ENCODE results near the gene FYB1.

Gene FYB1

DNA sequence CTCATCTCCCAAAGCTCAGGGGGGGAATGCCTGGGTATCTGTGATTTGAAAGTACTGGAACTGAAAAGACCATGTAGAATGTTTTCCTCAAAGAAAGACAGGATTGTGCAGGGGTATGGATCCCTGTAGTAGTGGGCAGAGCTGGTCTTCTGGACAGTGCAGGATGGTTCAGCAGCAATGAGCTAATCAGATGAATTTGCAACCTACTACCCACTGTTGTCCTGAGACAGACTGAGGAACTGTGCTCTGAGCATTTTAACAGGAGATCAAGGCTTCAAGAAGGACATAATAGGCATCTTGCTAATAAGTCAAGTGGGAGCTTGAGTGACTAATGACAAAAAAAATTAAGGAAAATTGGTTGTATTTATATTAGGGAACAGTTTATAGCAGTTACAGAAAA lies 61.7 kb downstream of the FYB1 start:
- no peak for DNase-seq

DNA sequence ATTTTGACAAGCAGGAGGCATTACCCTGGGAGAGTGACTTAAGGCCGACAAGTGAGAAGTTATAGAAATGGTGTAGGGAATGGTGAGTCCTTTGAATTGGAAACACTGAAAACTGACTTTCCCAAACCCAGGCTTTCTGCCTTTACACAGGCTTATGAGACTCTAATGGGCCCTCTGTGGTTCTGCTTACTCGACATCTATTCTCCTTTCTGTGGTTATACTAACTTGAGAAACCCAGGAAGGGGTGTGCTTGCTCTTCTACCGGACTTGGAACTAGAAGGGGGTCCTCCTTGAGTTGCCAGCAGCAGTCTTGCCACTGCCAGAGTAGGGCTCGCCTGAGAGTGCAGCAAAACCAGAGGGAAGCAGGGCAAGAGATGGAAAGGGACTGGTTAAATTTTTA lies 63.3 kb downstream of the FYB1 start:
- no peak for DNase-seq

DNA sequence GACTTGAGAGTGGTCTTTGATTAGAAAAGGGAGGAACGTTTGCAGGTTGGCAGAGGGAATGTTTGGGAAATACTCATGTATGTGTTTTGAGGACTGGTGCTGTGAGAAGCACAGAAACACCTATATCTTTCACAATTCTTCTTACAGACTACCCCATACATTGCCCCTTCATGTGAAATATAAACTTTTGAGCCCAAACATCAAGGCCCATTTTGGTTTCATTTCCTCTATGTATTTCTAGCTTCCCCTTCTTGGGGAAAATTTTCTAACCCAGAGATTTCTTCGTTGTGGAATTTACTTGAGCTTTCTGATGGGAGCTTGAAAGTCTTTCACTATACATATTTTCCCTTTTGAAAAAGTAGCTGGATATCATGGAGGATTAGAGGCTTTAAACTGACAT lies 67.6 kb downstream of the FYB1 start:
- no peak for DNase-seq

DNA sequence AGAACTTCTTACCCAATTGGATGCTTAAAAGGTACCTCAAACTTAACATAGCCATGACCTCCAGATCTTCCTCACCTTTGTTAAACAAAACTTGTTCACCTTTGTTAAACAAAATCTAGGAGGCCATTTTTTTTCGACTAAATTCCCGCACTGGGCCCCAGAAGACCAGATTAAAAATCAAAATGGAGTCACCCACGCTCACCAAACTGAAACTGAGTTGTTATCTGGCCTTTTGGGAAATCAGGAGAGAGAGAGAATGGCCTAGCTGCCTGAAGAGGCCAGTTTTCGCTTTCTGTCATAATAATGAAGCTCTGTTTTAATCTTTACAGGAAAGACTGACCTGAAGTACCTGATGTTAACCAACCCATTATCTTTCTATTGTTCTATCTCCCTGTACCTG lies 69.4 kb downstream of the FYB1 start:
- DNase-seq: no peak

DNA sequence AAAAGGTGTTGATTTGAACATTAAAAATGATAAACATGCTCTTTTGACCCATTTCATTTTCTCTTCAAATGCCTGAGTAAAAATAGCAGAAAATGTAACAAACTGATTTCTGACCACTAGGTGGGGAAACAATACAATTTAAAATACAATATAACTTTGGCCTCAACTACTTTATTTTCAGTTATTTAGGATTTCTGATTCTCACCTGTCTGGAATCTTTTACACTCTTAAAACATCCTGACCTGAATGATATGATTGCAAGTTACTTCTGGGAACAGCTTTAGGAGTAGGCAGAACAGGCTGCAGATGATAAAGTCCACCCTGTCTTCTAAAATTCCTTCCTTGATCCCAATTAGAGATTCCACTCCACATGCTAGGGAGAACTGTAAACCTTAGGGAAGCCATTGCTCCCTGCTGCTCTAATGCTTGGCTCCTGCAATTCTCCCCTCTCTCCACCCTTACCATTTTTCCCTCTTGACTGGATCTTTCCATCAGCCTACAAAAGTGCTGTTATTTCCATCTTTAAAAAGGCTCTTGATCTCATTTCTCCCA lies 70.3 kb downstream of the FYB1 start:
- peak in 1 of 5 donors; percentile 46 for DNase-seq

DNA sequence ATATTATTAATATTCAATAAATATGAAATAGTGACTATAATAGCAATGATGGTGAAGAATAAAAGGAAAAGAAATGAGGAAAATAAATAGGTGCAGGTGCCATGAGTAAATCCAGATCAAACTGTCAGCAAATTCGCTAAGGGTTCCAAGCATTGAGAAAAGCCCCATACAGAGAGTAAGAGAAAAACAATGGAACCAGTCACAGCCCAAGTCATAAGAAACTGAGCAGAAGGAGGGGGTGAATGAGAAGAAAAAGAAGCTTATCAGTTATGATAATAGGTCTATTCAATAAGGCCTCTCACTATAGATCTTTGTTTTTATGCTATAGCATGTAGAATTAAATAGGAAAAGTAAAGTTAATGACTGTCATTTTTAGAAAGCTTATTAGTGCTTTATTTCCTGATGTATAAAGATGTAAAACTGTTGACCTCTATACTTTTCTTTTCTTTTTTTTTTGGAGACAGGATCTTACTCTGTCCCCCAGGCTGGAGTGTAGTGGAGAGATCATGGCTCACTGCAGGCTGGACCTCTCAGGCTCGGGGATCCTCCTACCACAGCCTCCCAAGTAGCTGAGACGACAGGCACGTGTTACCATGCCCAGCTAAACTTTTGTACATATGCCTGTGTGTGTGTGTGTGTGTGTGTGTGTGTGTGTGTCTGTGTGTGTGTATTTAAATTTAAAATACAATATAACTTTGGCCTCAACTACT lies 72.4 kb downstream of the FYB1 start:
- DNase-seq: no peak

DNA sequence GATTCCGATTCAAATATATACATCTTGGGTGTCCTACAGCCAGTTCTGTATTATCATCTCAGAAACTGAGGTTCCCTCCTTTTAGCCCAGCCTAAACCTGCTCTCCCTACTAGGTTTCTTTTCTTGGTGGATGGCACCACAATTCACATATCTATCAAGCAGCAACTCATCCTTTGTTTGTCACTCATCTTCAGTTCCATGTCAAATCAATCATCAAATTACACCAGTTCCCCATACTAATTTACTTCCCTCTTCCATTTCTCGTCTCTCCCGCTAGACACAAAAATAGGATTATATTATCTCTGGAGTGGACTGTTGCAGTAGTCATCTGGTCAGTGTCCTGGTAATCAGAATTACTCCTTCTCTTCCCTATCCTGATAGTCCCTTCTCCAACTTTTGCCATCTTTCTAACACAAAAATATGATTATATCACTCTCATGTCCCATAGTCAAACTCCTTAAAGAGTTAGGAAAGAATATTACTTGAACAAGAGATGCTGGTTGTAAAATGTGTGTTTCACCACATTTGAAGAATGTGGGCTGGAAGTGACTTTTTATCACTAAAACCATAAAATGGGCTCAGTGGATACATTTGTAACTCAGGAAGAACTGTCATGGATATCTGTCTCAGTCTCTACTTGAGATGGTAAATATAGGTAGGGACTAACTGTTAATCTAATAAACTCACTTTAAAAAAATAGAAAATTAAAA lies 76.1 kb downstream of the FYB1 start:
- no peak for DNase-seq

DNA sequence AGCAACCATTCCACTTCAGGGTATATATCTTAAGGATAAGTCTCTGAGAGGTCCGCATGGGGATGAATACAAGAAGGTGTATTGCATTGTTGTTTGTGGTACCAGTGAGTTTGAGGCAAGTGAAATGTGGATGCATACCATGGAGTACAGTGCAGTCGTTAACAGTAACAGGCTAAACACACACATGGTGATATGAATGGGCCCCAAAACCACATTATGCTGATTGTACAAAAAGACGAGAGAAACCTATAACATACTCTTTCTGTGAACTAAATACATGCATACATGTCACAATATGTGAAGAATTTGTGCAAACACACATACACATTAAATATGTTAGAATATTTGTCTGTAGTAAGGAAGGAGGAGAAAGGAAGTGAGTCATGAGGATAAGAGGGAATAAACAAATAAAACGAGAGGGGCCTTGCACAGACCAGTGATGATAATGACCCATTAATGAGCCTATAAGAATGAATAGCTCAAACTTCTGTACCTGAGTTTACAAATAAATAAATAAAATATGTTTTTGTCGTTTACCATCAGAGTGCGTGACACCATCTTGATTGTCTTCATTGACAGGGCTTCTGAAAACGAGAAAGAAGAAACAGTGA lies 78.7 kb downstream of the FYB1 start:
- DNase-seq: no peak

DNA sequence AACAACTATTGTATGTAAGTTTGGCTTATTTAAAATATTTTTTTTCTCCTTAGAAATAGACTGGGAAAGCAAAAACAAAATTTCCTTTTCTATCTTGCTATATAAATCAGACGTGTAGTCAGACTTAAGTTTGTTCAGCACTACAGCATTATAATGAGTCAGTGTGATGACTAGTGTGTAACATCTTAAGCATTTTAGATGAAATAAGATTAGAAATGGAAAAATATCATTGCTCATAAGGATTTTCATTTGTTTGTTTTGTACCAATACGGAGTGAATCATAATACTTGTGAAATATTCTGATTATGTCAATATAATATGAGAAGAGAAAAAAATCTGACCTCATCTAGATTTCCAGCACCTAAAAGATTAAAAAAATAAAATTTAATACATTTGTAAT lies 80.5 kb downstream of the FYB1 start:
- DNase-seq: no peak

DNA sequence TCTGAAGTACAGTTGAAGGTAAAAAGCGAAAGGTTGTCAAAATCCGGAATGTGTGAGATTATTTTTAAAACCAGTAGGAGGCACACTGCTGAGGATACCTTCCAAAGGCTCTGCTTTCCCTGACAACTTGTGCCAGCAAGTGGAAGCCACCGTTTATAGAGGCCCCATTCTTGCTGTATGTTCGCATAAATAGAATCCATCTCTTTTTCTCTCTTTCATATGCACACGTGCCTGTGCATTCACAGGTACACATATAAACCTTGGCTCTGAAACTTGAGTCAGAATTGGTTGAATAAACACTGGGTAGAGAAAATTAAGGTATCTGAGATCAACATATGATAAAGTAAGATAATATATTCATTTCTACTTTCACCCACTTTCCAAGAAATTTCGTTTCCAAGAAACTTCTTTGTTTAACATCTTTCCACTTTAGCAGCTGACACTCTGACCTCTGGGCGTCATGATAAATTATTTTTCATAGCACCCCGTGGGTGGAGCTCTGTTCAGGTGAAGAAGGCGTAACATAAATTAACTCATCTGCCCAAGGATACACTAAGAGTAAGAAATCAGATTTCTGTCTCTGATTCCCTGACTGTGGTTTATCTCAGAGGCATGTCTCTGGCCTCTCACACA lies 81.4 kb downstream of the FYB1 start:
- no peak for DNase-seq

DNA sequence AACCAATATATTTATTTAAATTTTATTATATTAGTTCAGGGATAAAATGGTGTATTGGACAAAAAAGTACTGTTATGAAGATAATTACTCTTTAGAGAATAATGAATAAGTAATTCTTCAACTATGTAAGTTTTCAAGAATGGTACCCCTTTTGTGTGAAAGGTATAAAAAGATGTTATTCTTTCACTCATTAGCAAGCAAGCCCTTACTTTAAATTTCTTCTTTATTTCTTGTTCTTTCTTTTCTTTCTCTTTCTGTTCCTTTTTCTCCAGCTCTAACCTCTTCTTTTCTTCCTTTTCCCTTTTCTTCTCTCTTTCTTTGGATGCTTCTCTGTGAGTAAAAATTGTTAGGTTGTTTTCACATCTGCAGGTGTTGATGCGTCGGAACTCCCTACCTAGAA lies 82.0 kb downstream of the FYB1 start:
- DNase-seq: no peak

DNA sequence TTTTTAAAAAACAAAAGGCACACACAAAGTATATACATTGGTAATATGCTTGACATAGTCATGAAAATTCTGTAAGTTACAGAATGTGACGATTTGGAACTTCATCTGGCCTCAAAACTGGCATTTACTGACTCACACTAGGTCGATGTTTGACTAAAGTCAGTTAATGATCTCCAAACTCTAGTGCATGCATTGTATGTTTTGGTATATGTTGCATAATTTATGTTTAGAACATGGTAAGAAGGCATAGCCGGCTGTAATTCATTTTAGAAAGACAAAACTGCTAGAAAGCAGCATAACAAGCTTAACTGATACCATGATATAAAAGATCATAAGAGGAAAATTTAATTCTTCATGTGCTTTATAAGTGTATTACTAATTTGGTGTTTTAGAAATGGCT lies 86.6 kb downstream of the FYB1 start:
- no peak for DNase-seq

DNA sequence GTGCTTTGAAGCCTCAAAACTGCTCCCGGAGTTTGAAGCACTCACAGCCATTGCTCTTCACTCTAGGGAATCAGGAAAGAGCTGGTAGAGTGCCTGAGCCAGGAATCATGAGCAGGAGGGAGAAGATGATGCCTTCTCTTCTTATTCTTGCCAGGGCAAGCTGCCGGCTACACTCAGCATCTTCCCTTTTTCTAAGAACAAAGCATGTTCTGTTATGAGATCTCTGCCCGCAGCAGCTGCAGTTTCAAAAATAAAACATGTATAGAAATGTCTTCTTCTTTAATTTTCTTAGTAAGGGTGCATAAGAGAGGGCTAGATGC lies 87.3 kb downstream of the FYB1 start:
- no peak for DNase-seq

DNA sequence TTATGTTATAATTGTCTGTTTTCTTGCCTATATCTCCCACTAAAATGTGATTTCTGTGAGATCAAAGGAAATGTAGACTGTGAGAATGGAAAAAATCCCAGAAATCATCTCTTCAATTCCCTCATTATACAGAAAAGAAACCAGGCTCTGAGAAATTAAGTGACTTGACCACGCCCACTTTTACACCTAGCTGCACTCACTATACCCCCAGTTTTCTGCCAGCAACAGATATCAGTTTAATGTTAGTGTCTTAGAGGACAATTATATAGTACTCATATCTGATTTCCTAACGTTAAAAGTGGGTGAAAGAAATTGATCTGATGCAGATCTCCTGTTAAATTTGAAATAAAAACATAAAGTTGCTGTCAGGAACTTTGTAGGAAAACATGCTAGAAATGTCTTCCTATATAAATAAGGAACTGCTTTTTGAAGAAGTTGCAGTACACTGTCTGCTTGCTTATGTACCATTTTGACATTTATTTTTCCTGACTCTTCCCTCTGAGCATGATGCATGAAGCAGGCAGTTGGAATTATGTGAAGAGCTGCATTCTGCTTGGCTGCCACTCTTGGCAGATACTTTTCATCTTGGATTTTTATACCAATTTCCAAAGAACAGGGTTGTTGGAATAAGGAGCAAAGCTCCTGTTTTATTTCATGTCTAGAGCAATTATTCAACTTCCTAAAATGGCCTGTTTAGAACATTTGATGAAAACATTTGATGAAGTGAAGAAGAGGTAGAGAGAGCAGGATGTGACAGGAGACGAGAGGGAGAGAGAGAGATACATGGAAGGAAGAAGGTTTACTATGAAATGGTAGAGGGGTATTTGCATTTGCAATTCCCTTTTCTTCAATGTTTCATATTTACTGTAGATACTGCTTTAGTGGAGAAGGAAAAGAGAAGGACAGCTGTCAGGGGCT lies 87.9 kb downstream of the FYB1 start:
- no peak for DNase-seq

DNA sequence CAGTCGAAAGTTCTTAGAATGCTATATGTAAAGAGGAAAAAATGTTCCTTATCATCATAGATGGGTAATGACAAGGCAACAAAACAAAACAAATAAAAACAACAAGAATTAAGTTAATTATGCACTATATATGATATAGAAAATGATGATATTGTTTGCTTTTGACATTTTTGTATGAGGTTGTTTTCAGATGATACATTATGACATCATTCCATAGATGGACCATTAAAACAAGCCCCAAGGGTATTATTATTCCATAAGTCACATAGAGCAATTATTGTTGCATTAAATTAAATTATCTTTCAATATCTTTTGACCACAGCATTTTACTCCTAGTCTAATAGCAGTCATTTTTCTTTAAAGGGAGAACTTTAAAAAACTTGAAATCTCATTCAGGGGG lies 88.6 kb downstream of the FYB1 start:
- no peak for DNase-seq

DNA sequence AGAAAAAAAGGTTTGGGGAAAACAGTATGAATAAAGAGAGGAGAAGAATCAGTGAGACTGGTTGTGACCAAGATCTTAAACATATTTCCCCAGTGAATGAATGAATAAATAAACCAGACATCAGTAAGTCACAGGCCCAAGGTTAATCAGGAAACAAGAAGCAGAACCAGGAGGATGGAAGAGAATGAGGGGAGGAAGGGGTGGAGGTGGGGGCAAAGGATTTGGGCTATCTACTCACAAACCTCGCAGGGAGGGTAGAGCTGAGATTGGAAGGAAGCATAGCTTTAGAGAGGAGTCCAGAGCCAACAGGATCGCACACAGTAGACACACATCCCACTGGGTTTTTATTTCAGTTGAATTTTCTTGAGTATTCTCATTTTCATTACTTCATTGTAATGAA lies 97.4 kb downstream of the FYB1 start:
- DNase-seq: no peak

DNA sequence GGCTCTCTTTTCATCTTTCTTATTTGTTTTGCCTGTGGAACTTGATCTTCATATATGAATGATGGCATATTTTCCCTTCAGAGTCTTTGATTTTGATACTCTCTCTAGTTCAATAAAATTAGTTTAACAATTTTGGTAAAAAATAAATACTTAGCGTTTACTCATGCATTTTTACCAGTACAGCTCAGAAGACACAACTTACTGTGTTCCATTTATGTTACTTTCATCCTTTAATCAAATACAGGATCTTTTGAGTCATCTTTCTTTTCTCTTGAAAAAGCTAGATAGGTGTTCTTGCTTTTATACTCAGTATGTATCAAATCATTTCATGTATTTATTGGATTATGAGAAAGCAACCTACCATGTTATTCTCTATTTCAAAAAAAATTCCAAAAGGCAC lies 98.0 kb downstream of the FYB1 start:
- DNase-seq: no peak

DNA sequence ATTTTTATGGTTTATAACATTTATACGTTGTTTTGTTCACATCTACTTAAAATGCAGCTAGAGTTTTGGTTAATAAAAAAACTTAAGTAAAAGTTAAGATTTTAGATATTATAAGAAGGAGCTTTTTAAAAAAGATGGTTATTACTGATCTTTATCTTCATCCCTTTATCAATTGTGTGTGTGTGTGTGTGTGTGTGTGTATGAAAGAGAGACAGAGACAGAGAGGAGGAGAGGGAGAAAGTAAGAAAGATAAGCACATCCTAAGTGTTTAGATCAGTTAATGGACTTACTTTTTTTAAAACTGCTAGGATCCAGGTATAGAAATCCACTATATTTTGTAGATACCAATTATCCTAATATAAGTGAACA lies 99.3 kb downstream of the FYB1 start:
- DNase-seq: no peak

DNA sequence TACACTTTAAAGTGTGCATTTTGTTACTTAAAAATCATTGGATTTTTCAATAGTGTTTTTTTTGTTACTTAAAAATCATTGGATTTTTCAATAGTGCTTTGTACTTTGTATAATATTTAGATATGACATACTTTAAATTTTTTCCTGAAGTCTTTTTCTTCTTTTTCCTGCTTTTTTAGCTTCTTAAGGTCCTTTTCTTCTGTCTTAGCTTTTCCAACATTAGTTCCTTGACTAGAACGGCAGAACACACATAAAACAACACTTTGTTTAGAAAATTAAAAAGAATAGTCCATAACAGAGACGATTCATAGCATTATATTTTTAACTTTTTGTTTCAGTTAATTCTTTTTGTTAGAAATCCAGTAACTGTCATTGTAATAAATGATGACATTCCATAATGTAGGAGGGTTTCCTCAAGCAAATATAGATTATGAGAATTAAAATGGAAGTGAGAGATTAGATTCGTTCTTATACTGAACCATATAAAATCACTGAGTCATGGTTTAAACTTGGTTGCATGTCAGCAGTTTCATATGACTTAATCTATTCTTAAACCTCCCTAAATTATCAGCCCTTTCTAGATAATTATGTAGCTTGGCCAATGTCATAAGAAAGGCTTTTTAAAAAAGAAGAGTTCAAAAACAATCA lies 99.8 kb downstream of the FYB1 start:
- DNase-seq: no peak

DNA sequence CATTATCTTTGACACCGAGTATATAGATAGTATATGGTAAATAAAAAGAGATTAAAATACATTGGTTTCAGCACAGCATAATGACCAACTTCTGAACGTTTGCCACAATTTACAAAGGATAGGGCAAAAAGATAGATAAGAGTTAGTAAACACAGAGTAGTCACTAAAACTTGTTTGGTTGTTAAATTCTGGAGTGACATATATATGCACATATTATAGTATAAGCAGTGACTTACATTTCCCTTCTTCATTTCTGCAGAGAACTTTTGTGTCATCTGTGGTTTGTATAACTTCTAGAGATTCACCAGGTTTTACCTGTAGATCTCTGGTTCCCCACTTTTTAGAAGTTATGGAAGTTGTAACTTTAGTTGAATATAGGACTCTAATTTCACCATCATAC lies 100.7 kb downstream of the FYB1 start:
- no peak for DNase-seq

DNA sequence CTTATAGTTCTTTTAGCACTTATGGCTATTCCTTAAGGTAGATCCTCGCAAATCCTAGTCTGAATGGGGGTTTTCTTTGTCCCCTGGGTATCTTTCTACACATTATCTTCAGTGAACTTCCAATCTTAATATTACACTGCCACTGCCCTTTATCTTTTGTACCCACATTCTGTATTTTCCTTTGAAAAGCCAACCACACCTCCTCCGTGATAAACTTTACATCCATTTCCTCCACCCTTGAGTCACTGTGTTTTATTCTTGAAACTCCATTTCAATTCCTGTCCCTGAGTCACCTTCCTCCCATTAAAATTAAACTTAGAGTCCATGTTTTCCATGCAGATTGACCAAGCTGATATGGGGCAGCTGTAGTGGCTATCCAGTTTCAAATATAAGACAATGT lies 102.0 kb downstream of the FYB1 start:
- no peak for DNase-seq

All from T-helper 1 cell (primary cell).